Stimulated activated naive CD8-positive, alpha-beta T cell treated with anti-CD3 and anti-CD28 coated beads, Interleukin-15, amount 100 ng/mL, for 72 hours (primary cell): ENCODE results near the gene NDUFA7.
"Not testable (repeated sequence)": the region's sequence is repeated elsewhere in the genome, so short reads cannot be mapped to it uniquely, and the experiment has no call there.

ENCODE experiments used
- ATAC-seq: fragments of 150-1000 bp; cut with Tn5 transposase; 2 replicates; pipeline ENCODE4 v1.10.0; 2021; ENCODE audit warnings: mild to moderate bottlenecking, moderate library complexity
- DNase-seq, 2 donors: peaks; one replicate each; pipeline ENCODE4 v3.0.0; 2021 to 2022
- H3K27ac Mint-ChIP-seq, 2 donors: one replicate each; pipeline ENCODE4 v1.8.0; 2022; ENCODE audit warnings: mild to moderate bottlenecking in 2 of 2, mixed read lengths in 2 of 2, moderate library complexity in 2 of 2
- H3K27me3 Mint-ChIP-seq: one replicate; pipeline ENCODE4 v1.8.0; 2022; ENCODE audit warnings: mixed read lengths
- H3K4me1 Mint-ChIP-seq: one replicate; pipeline ENCODE4 v1.8.0; 2022; ENCODE audit warnings: mild to moderate bottlenecking, mixed read lengths
- H3K4me3 Mint-ChIP-seq, 2 donors: one replicate each; pipeline ENCODE4 v1.8.0; 2022; ENCODE audit warnings: mild to moderate bottlenecking in 2 of 2, mixed read lengths in 2 of 2, moderate library complexity in 1 of 2
- H3K9me3 Mint-ChIP-seq, 2 donors: one replicate each; pipeline ENCODE4 v1.8.0; 2022; ENCODE audit warnings: mixed read lengths in 2 of 2

The NDUFA7 gene

GRCh38 chr19:8269724-8270123, 51.5 kb downstream of the NDUFA7 start:
- Mint-ChIP-seq H3K27me3 (no peaks in the 10 kb centered on the region), H3K9me3 (no peaks in the 10 kb centered on the region), H3K4me1 (peaks cover 32% of the 10 kb centered on the region), H3K4me3 (peak overlapping the region; percentile 88 to 89), H3K27ac (peak overlapping the region; percentile 97 to 98)
- no peak for ATAC-seq
- no peak for DNase-seq

DNA sequence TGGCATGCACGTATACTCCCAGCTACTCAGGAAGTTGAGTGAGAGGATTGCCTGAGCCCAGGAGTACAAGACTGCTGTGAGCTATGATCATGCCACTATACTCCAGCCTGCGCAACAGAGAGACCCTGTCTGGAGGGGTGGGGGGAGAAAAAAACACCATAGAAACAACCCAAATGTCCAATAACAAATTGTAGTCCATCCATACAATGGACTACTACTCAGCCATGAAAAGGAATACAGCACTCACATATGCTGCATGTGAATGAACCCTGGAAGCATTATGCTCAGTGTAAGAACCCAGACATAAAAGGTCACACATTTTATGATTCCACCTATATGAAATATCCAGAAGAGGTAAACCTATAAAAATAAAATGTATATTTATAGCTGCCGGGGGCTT, 55.3 kb downstream of the NDUFA7 start:
- H3K27me3 Mint-ChIP-seq = no peaks in the 10 kb centered on the region
- DNase-seq = no peak
- H3K4me1 Mint-ChIP-seq = peaks cover 40% of the 10 kb centered on the region
- no peak overlapping the region for H3K27ac Mint-ChIP-seq
- ATAC-seq = no peak
- H3K4me3 Mint-ChIP-seq = no peak overlapping the region
- H3K9me3 Mint-ChIP-seq = no peaks in the 10 kb centered on the region

GRCh38 chr19:8264248-8264647, 56.9 kb downstream of the NDUFA7 start:
- DNase-seq, H3K9me3 Mint-ChIP-seq, H3K27me3 Mint-ChIP-seq, H3K27ac Mint-ChIP-seq, H3K4me3 Mint-ChIP-seq, ATAC-seq: not testable (repeated sequence)
- peaks cover 45% of the 10 kb centered on the region for H3K4me1 Mint-ChIP-seq

- H3K4me3 Mint-ChIP-seq = no peak overlapping the region
- H3K4me1 Mint-ChIP-seq = peaks cover 40% of the 10 kb centered on the region
- no peak overlapping the region for H3K27ac Mint-ChIP-seq
- no peaks in the 10 kb centered on the region for H3K9me3 Mint-ChIP-seq
- DNase-seq (no peak), ATAC-seq (no peak)
- no peaks in the 10 kb centered on the region for H3K27me3 Mint-ChIP-seq
These were observed 58.7 kb downstream of the NDUFA7 start for GRCh38 chr19:8262431-8262830.

GRCh38 chr19:8261881-8262280, 59.3 kb downstream of the NDUFA7 start:
- no peaks in the 10 kb centered on the region for H3K9me3 Mint-ChIP-seq
- no peaks in the 10 kb centered on the region for H3K27me3 Mint-ChIP-seq
- no peak overlapping the region for H3K27ac Mint-ChIP-seq

GRCh38 chr19:8261347-8261746, 59.8 kb downstream of the NDUFA7 start:
- Mint-ChIP-seq H3K27ac (no peak overlapping the region), H3K27me3 (no peaks in the 10 kb centered on the region), H3K4me3 (no peak overlapping the region), H3K4me1 (peaks cover 46% of the 10 kb centered on the region), H3K9me3 (no peaks in the 10 kb centered on the region)
- ATAC-seq (no peak), DNase-seq (no peak)

More at GRCh38 chr19:8261881-8262280, 59.3 kb downstream of the NDUFA7 start:
- DNase-seq = no peak
- peak; percentile 26 for ATAC-seq
- Mint-ChIP-seq H3K4me3 (no peak overlapping the region), H3K4me1 (peaks cover 46% of the 10 kb centered on the region)
